SK-N-SH (cell line): Measurements from ENCODE around the gene C10orf88. TPM values are rescaled to one million over a fixed set of nuclear protein-coding genes. Genes with fewer than 3 reads are reported as not detected.

Experiments used
- CTCF ChIA-PET: fragments of 300-600, 350-600 bp; formaldehyde crosslinking; extraction: SDS; loops from one replicate; lab custom pipeline; 2021; lab: Yijun Ruan, JAX
- POLR2A ChIA-PET: fragments of 350-600 bp; sonication (Branson Sonifier 250); formaldehyde crosslinking; extraction: SDS; loops from one replicate; lab custom pipeline; 2020; ENCODE audit warnings: antibody characterized with exemption, inconsistent platforms; lab: Yijun Ruan, JAX
- DNase-seq: peaks from one replicate; pipeline ENCODE4 v3.0.0; 2012
- H2AFZ ChIP-seq: fragments of 200-600 bp; sonication (generic); 2 replicates; pipeline ENCODE4 v1.8.1; 2016; ENCODE audit warnings: antibody characterized with exemption, mild to moderate bottlenecking, low read depth
- H3F3A ChIP-seq: fragments of 200-600 bp; sonication (generic); replicated peaks from 2 replicates; pipeline ENCODE3; 2016; ENCODE audit warnings: antibody characterized with exemption, mild to moderate bottlenecking; ENCODE audit not compliant: insufficient read depth
- H3K27ac ChIP-seq, 2 experiments: fragments of 200-500 bp in 1 of 2; fragments of 200-600 bp in 1 of 2; sonication (Bioruptor generic) in 1 of 2; sonication (generic), shearing (Covaris generic) in 1 of 2; 2 replicates each; pipeline versions ENCODE4 v1.5.1 to v1.6.1; 2014 to 2016; ENCODE audit warnings: low read depth in 2 of 2, inconsistent platforms in 1 of 2, low read length in 1 of 2, mild to moderate bottlenecking in 1 of 2, mixed read lengths in 1 of 2
- H3K27me3 ChIP-seq: fragments of 200-600 bp; sonication (generic), shearing (Covaris generic); 2 replicates; pipeline ENCODE4 v1.6.1; 2016; ENCODE audit warnings: mixed run types; ENCODE audit not compliant: insufficient read depth
- H3K36me3 ChIP-seq, 2 experiments: fragments of 200-500 bp in 1 of 2; fragments of 200-600 bp in 1 of 2; sonication (Bioruptor generic) in 1 of 2; sonication (generic) in 1 of 2; replicated peaks in 1 of 2; 2 replicates each; pipeline versions ENCODE3 to v1.5.1; 2014 to 2016; ENCODE audit warnings: low read length in 1 of 2, mild to moderate bottlenecking in 1 of 2; ENCODE audit not compliant: insufficient read depth in 2 of 2, control insufficient read depth in 1 of 2
- H3K4me1 ChIP-seq, 2 experiments: fragments of 200-500 bp in 1 of 2; fragments of 200-600 bp in 1 of 2; sonication (Bioruptor generic) in 1 of 2; sonication (generic), shearing (Covaris generic) in 1 of 2; 2 replicates each; pipeline versions ENCODE4 v1.5.1 to v1.6.1; 2014 to 2016; ENCODE audit warnings: low read depth in 1 of 2, low read length in 1 of 2, mixed run types in 1 of 2; ENCODE audit not compliant: insufficient read depth in 2 of 2, control insufficient read depth in 1 of 2
- H3K4me2 ChIP-seq: fragments of 200-600 bp; sonication (generic), shearing (Covaris generic); 2 replicates; pipeline ENCODE4 v1.6.1; 2017; ENCODE audit warnings: mixed run types
- H3K4me3 ChIP-seq, 2 experiments: fragments of 200-500 bp in 1 of 2; fragments of 200-600 bp in 1 of 2; sonication (Bioruptor generic) in 1 of 2; sonication (generic), shearing (Covaris generic) in 1 of 2; 2 replicates each; pipeline versions ENCODE4 v1.5.1 to v1.8.1; 2014 to 2016; ENCODE audit warnings: low read depth in 2 of 2, inconsistent platforms in 1 of 2, low read length in 1 of 2, mild to moderate bottlenecking in 1 of 2, mixed read lengths in 1 of 2, moderate library complexity in 1 of 2
- H3K79me2 ChIP-seq: fragments of 200-600 bp; sonication (generic); 2 replicates; pipeline ENCODE4 v1.8.1; 2017; ENCODE audit warnings: mild to moderate bottlenecking; ENCODE audit not compliant: insufficient read depth
- H3K9ac ChIP-seq: fragments of 200-600 bp; sonication (generic); 2 replicates; pipeline ENCODE4 v1.6.1; 2017; ENCODE audit warnings: mixed run types
- H3K9me2 ChIP-seq: fragments of 200-600 bp; sonication (generic); 2 replicates; pipeline ENCODE4 v1.6.1; 2017; ENCODE audit warnings: mixed run types
- H3K9me3 ChIP-seq: fragments of 200-600 bp; sonication (generic); 2 replicates; pipeline ENCODE4 v1.6.1; 2017; ENCODE audit warnings: mixed run types, mild to moderate bottlenecking, moderate library complexity
- H4K20me1 ChIP-seq: fragments of 200-600 bp; sonication (generic); 2 replicates; pipeline ENCODE4 v1.6.1; 2017; ENCODE audit warnings: mild to moderate bottlenecking, mixed run types; ENCODE audit not compliant: insufficient read depth
- CHD2 ChIP-seq: fragments of 150-350 bp; IDR thresholded peaks from 2 replicates; pipeline ENCODE4 v1.6.1; 2018; ENCODE audit warnings: low read length; ENCODE audit not compliant: partially characterized antibody
- ELF1 ChIP-seq: IDR thresholded peaks from 2 replicates; pipeline ENCODE4 v1.4.0; 2012
- EZH2phosphoT487 ChIP-seq: fragments of 200-600 bp; sonication (generic); IDR thresholded peaks from 2 replicates; pipeline ENCODE4 v1.6.1; 2017; ENCODE audit warnings: low read depth, mixed run types, mild to moderate bottlenecking, antibody characterized with exemption, moderate library complexity, borderline replicate concordance
- FOSL2 ChIP-seq: IDR thresholded peaks from 2 replicates; pipeline ENCODE4 v1.4.0; 2012; ENCODE audit warnings: low read depth, mild to moderate bottlenecking, moderate library complexity, borderline replicate concordance
- FOXJ3 ChIP-seq: sonication (generic); formaldehyde crosslinking; IDR thresholded peaks from 2 replicates; pipeline ENCODE4 v1.5.1; 2020; ENCODE audit warnings: mild to moderate bottlenecking, missing genetic modification reagents
- FOXM1 ChIP-seq: IDR thresholded peaks from 2 replicates; pipeline ENCODE4 v1.4.0; 2012; ENCODE audit warnings: low read depth, mild to moderate bottlenecking
- GABPA ChIP-seq: IDR thresholded peaks from 2 replicates; pipeline ENCODE4 v1.4.0; 2012; ENCODE audit warnings: low read depth, mild to moderate bottlenecking
- GATA2 ChIP-seq: sonication (generic); formaldehyde crosslinking; IDR thresholded peaks from 2 replicates; pipeline ENCODE4 v1.5.0; 2020; ENCODE audit warnings: mild to moderate bottlenecking, missing genetic modification reagents
- JUND ChIP-seq: IDR thresholded peaks from 2 replicates; pipeline ENCODE4 v1.4.0; 2012
- MEF2A ChIP-seq: IDR thresholded peaks from 2 replicates; pipeline ENCODE4 v1.4.0; 2012; ENCODE audit warnings: low read depth, borderline replicate concordance
- MXI1 ChIP-seq: IDR thresholded peaks from 2 replicates; pipeline ENCODE4 v1.6.1; 2012; ENCODE audit warnings: mild to moderate bottlenecking, low read depth, low read length, improper control_type of control experiment
- NFIC ChIP-seq: IDR thresholded peaks from 2 replicates; pipeline ENCODE4 v1.4.0; 2012; ENCODE audit warnings: borderline replicate concordance
- POLR2AphosphoS5 ChIP-seq: IDR thresholded peaks from 2 replicates; pipeline ENCODE4 v1.6.1; 2012; ENCODE audit warnings: low read depth, low read length
- RAD21 ChIP-seq: IDR thresholded peaks from 2 replicates; pipeline ENCODE4 v1.6.1; 2012; ENCODE audit warnings: mild to moderate bottlenecking, low read length
- RCOR1 ChIP-seq: fragments of 150-350 bp; IDR thresholded peaks from 2 replicates; pipeline ENCODE4 v1.6.1; 2017; ENCODE audit warnings: antibody characterized with exemption, low read length
- RFX5 ChIP-seq: IDR thresholded peaks from 2 replicates; pipeline ENCODE4 v1.6.1; 2012; ENCODE audit warnings: mild to moderate bottlenecking, improper control_type of control experiment, low read length
- RXRA ChIP-seq: IDR thresholded peaks from 2 replicates; pipeline ENCODE4 v1.4.0; 2012; ENCODE audit warnings: low read depth, mild to moderate bottlenecking, borderline replicate concordance
- SIN3A ChIP-seq: IDR thresholded peaks from 2 replicates; pipeline ENCODE4 v1.6.1; 2012; ENCODE audit warnings: low read depth, mild to moderate bottlenecking, low read length, moderate library complexity, borderline replicate concordance
- TAF1 ChIP-seq: IDR thresholded peaks from 2 replicates; pipeline ENCODE4 v1.6.1; 2012; ENCODE audit warnings: low read depth, mild to moderate bottlenecking, low read length, moderate library complexity, borderline replicate concordance
- TCF12 ChIP-seq: IDR thresholded peaks from 2 replicates; pipeline ENCODE4 v1.4.0; 2012
- TEAD4 ChIP-seq: IDR thresholded peaks from 2 replicates; pipeline ENCODE4 v1.4.0; 2012; ENCODE audit warnings: mild to moderate bottlenecking, borderline replicate concordance; ENCODE audit not compliant: insufficient read depth
- YY1 ChIP-seq: IDR thresholded peaks from 2 replicates; pipeline ENCODE4 v1.4.0; 2012; ENCODE audit warnings: low read depth, mild to moderate bottlenecking
- WGBS: methylation state at CpG from one replicate; pipeline ENCODE4 v1.1.6; 2017; ENCODE audit warnings: low lambda C conversion rate; 5-methylcytosine and 5-hydroxymethylcytosine counted together
- polyA plus RNA-seq, 3 experiments: library from polyadenylated mRNA; depleted of rRNA; stranded (reverse); fragments of >200 nt; gene quantifications; 2 replicates each; pipeline ENCODE4 v1.2.3, GENCODE V29; 2012
- TF ChIP-seq, protein P1 (sequence below): fragments of 150-350 bp; IDR thresholded peaks from 2 replicates; pipeline ENCODE4 v1.6.1; 2017; ENCODE audit warnings: antibody characterized with exemption, low read length, low read depth, borderline replicate concordance
- TF ChIP-seq, protein P2 (sequence below): fragments of 150-350 bp; IDR thresholded peaks from 2 replicates; pipeline ENCODE4 v1.6.1; 2016; ENCODE audit warnings: mild to moderate bottlenecking, low read depth, low read length
- TF ChIP-seq, protein P3 (sequence below): IDR thresholded peaks from 2 replicates; pipeline ENCODE4 v1.4.0; 2012; ENCODE audit warnings: low read depth, borderline replicate concordance

The C10orf88 gene, protein sequence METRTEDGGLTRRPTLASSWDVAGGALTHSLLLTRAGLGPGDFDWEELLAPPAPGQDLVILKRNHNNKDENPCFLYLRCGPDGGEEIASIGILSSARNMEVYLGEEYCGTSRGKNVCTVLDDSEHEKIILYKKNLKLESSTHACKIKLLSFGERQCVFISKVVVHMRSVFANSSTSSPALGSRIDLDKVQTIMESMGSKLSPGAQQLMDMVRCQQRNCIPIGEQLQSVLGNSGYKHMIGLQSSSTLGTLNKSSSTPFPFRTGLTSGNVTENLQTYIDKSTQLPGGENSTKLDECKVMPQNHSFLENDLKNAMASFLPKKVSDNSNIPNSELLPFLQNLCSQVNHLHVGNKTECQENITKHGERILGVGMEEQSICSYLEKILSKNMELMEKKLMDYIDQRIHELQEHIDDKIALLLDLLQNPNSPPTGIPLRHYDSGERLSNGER
- polyA plus RNA-seq (2012; rRNA removed), result 2.7 and 3.6 TPM in 2 replicates
- 4.7 and 5.6 TPM in 2 replicates for polyA plus RNA-seq (2012; cell fraction: cytosol; rRNA removed)
- 3.5 and 7.4 TPM in 2 replicates for polyA plus RNA-seq (2012; cell fraction: nucleus; rRNA removed)

DNA sequence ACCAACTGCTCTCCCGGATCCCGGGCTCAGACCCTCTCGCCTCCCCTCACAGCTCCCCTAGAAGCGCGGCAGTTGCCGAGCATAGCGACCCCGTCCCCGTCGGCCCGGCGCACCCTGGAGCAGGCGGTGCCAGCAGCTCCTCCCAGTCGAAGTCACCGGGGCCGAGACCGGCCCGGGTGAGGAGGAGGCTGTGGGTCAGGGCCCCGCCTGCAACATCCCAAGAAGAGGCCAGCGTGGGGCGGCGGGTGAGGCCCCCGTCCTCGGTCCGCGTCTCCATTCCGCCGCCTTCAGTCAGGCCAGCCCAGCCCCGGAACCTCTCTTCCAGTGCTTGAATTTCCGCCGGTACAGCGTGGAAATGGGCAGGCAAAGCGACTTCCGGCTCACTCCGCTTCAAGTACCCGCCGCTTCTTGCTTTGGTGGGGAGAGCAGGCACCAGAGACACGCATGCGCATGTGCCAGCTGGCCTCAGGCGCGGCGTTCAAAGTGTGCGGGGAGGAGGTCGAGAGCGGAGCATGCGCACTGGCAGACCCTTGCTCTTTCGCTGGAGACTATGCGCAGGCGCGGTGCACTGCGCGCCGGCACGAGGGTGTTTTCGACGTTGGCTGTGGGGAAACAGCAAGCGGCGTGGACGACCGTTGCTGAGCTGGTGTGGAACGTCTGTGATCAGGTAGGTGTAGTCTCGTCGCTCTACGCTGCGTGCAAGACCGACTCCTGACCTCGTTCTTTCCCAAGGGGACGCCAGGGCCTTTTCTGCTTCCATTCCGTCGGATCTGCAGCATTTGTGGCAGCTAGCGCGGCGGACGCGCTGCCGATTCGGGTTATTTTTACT lies at the start of gene C10orf88:
Gene C10orf88, minus strand, starts transcription at position 326 of the 829 bp plus-strand sequence. Its CDS starts 49 bp downstream, at position 277.
- Histone ChIP-seq H3K27ac (peak within 1 kb of the TSS; percentile 77 to 87), H2AFZ (peak within 1 kb of the TSS; percentile 83), H3K4me1 (peaks cover 0 to 8% of the 10 kb centered on the region in 2 experiments; a peak in 2 of 4 replicates), H3K9me2 (no peaks in the 10 kb centered on the region), H3K9me3 (no peaks in the 10 kb centered on the region), H3K4me2 (peak within 1 kb of the TSS; percentile 84), H3K4me3 (peak within 1 kb of the TSS; percentile 83 to 93), H3K27me3 (no peaks in the 10 kb centered on the region), H3K9ac (peak within 1 kb of the TSS; percentile 88), H3F3A (no peaks in the 10 kb centered on the region), H3K79me2 (peaks cover 48% of the 10 kb centered on the region), H3K36me3 (peaks cover 15 to 16% of the 10 kb centered on the region in 2 experiments), H4K20me1 (no peaks in the 10 kb centered on the region)
- DNase-seq, result peak; percentile 98
- CTCF ChIA-PET, result interaction anchor here (1.0 to 1.7 kb wide), 4 partner anchors 11 to 28 kb away, joined by 3 to 5 read pairs (median 3); partner anchors contain the start of gene PSTK
- 14% methylated on average over 31 of the region's 77 CpGs for WGBS
- POLR2A ChIA-PET, result interaction anchor here (0.5 to 0.9 kb wide), 2 partner anchors 26 to 1848 kb away, joined by 3 to 5 read pairs; partner anchors contain the start of gene PSTK
- TF ChIP-seq FOXJ3 (CRISPR knock-in tag) (no peak), GABPA (peak; percentile 94), FOSL2 (no peak), CHD2 (peak; percentile 90), MEF2A (no peak), EZH2phosphoT487 (no peak), JUND (no peak), TEAD4 (no peak), RFX5 (0 out of 2 replicates have a peak, but pooled peaks have one; percentile 40), FOXM1 (no peak), RCOR1 (peak; percentile 73; the same call in 1 of the 2 replicates), POLR2AphosphoS5 (peak; percentile 70; the same call in 1 of the 2 replicates), SIN3A (peak; percentile 87; the same call in 1 of the 2 replicates), TAF1 (peak; percentile 94), RXRA (no peak), GATA2 (no peak), TCF12 (no peak), YY1 (0 out of 2 replicates have a peak, but pooled peaks have one; percentile 47), RAD21 (no peak), ELF1 (peak; percentile 62), NFIC (no peak), MXI1 (peak; percentile 90)
- TF ChIP-seq, protein P1, sequence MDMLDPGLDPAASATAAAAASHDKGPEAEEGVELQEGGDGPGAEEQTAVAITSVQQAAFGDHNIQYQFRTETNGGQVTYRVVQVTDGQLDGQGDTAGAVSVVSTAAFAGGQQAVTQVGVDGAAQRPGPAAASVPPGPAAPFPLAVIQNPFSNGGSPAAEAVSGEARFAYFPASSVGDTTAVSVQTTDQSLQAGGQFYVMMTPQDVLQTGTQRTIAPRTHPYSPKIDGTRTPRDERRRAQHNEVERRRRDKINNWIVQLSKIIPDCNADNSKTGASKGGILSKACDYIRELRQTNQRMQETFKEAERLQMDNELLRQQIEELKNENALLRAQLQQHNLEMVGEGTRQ, result no peak
- TF ChIP-seq, protein P2, sequence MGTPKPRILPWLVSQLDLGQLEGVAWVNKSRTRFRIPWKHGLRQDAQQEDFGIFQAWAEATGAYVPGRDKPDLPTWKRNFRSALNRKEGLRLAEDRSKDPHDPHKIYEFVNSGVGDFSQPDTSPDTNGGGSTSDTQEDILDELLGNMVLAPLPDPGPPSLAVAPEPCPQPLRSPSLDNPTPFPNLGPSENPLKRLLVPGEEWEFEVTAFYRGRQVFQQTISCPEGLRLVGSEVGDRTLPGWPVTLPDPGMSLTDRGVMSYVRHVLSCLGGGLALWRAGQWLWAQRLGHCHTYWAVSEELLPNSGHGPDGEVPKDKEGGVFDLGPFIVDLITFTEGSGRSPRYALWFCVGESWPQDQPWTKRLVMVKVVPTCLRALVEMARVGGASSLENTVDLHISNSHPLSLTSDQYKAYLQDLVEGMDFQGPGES, result 0 out of 2 replicates have a peak, but pooled peaks have one; percentile 11
- TF ChIP-seq, protein P3, sequence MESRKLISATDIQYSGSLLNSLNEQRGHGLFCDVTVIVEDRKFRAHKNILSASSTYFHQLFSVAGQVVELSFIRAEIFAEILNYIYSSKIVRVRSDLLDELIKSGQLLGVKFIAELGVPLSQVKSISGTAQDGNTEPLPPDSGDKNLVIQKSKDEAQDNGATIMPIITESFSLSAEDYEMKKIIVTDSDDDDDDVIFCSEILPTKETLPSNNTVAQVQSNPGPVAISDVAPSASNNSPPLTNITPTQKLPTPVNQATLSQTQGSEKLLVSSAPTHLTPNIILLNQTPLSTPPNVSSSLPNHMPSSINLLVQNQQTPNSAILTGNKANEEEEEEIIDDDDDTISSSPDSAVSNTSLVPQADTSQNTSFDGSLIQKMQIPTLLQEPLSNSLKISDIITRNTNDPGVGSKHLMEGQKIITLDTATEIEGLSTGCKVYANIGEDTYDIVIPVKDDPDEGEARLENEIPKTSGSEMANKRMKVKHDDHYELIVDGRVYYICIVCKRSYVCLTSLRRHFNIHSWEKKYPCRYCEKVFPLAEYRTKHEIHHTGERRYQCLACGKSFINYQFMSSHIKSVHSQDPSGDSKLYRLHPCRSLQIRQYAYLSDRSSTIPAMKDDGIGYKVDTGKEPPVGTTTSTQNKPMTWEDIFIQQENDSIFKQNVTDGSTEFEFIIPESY, result no peak
